Putamen (tissue), 1 donor: ENCODE results near the gene OR4C5.
"Not testable (repeated sequence)": the region's sequence is repeated elsewhere in the genome, so short reads cannot be mapped to it uniquely, and the experiment has no call there.

ENCODE experiments used
- DNase-seq: peaks from one replicate; pipeline ENCODE4 v3.0.0-alpha.2; 2016; ENCODE audit warnings: low spot score

Gene OR4C5

GRCh38 chr11:48366365-48366764 is at the start of gene OR4C5:
OR4C5 (minus strand) TSS chr11:48366465; CDS start chr11:48366465, 0 bp downstream.
- no peak for DNase-seq

- no peak for DNase-seq
Observed at GRCh38 chr11:48384670-48385069, 18.4 kb upstream of the OR4C5 start.

GRCh38 chr11:48384151-48384550 is 17.9 kb upstream of the OR4C5 start:
- DNase-seq, result not testable (repeated sequence)

- not testable (repeated sequence) for DNase-seq
Observed at GRCh38 chr11:48361289-48361688, 5.0 kb downstream of the OR4C5 start.

GRCh38 chr11:48354677-48355076 is 11.6 kb downstream of the OR4C5 start:
- no peak for DNase-seq

- no peak for DNase-seq
Observed at GRCh38 chr11:48354013-48354412, 12.3 kb downstream of the OR4C5 start.

GRCh38 chr11:48346286-48346685 is 20.0 kb downstream of the OR4C5 start:
- DNase-seq, result not testable (repeated sequence)

GRCh38 chr11:48342505-48342904 is 23.8 kb downstream of the OR4C5 start:
- DNase-seq, result not testable (repeated sequence)

DNA sequence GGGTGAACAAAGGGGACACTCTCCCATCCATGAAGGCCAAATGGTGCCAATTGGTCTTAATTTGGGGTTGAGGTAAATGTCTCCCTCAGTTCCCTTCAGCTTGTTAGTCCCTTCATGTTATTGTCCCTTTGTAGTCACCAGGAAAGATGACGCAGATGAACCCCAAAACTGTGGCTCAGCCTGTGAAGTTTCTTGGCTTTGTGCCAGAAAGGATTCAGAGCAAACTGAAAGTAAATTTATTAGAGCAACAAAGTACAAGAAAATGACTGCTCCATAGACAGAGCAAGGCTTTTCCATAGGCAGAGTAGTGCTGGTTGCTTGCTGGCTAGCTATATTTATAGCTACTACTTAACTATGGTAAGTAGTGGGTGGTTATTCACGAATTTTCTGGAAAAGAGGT is 24.8 kb downstream of the OR4C5 start:
- no peak for DNase-seq

GRCh38 chr11:48324620-48325019 is 41.6 kb downstream of the OR4C5 start, which contains the start of gene OR4C3:
OR4C3 (plus strand) TSS chr11:48324920; CDS start chr11:48325022, 102 bp downstream.
- not testable (repeated sequence) for DNase-seq

GRCh38 chr11:48319813-48320212 is 46.5 kb downstream of the OR4C5 start:
- not testable (repeated sequence) for DNase-seq
